Fibroblast of skin of left quadriceps (primary cell): Measurements from ENCODE around the gene TEX261.
A peak's percentile ranks its signal among the peaks of the same experiment; 100 is the strongest.

Experiments used
- DNase-seq, 2 experiments: peaks; one replicate each; pipeline ENCODE4 v3.0.0-alpha.2; 2013; ENCODE audit warnings: low read depth in 2 of 2

Gene TEX261

DNA sequence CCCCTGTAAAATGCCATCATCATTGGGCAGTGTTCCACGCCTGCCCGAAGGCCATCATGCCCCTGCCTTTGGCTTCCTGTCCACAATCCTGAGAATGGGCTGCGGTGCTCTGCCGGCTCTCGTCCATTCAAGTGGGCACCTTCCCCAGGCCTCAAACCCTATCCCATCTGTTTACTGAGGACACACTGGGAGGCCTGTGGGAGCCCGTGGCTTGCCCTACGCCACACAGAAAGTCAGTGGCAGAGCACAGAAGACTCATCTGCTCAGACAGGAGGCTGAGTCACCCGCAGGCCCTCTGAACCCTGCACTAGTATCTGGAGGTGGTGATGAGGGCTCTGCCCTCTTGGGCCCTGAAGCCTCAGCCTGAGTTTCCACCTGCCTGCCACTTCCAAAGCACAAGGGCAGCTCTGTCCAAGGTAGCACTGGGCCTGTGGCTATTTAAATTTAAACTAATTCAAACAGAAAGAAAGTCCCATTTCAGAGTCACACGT, 35.4 kb downstream of the TEX261 start:
- DNase-seq: no peak

DNA sequence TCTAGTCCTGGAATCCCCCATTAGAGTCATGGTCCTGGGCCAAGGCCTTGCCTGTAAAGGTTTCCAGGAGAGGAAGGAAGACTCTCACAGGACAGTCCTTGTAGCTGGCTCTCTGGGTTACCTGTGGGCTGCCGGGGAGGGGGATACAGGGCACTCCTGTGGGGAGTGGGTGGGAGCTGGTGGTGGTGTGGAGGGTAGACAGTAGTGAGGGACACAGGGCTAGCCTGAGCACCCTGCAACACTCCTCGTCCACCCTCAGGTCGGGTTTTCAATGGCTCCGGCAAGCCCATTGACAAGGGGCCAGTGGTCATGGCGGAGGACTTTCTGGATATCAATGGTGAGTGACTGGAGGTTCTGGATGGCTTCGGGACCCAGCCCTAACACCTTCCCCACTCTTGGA, 35.9 kb downstream of the TEX261 start:
- no peak for DNase-seq

DNA sequence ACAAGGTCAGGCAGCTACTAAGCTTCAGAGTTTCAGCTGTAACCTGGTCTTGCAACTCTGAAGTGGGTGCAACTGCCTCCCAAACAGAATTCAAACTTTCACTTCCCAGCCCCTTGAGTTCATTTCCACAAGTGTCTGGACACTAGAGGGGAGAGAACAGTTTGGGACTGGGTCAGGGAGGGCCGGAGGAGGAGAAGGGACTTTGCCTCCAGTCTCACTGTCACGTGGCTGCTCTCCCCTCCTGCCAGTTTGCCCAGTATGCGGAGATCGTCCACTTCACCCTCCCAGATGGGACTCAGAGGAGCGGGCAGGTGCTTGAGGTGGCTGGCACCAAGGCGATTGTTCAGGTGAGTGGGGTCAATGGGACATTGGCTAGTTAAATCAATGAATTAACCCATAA, 36.9 kb downstream of the TEX261 start:
- DNase-seq: no peak

GRCh38 chr2:70956141-70956540, 38.5 kb downstream of the TEX261 start:
- no peak for DNase-seq

GRCh38 chr2:70954886-70955285, 39.8 kb downstream of the TEX261 start:
- no peak for DNase-seq

DNA sequence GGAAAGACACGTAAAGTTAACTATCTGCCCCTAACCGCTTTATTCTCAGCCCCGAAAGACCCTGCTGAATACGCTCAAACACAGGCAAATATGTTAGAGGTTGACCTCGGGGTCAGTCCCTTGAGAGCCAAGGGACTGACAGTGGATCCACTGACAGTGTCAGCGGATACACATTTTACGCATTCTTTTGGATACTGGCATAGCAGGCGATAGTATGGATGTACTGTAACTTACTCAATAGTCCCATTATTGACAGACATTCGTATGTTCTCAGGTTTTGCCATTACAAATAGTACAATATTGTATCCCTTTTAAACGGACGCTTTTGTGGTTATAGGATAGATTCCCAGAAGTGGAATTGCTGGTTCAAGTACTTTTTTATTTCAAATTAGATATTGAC, 45.6 kb downstream of the TEX261 start:
- no peak for DNase-seq

DNA sequence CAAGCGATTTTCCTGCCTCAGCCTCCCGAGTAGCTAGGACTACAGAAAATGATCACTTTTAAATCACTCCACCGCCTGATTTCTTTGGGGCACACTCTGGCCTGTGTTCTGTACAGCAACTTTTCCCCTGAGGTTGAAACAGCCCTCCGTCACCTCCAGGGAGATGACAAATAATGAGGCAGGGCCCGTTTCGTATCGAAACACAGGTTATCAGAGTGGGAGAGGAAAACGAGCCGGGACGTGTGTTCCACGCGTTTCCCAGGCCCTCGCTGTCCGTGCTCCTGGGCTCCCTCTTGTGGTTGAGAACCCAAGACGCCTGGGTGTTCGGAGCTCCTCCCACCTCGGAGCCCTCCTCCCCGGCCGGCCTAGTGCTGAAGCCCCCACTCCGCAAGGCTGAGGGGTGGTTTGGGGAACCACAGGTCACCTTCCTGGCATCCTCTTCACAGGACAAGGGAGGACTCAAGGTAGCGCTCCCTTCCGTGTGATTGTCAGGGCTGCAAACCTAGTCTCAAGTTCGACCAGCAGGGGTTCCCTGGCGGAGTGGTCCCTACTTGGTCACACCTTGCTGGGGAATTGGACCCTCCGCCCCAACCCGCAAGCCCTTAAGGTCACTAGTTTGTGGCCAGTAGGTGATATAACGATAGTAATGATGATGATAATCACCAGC, 46.2 kb downstream of the TEX261 start:
- peak; percentile 46 to 49 for DNase-seq

GRCh38 chr2:70947556-70948184, 47.0 kb downstream of the TEX261 start:
- DNase-seq: no peak

DNA sequence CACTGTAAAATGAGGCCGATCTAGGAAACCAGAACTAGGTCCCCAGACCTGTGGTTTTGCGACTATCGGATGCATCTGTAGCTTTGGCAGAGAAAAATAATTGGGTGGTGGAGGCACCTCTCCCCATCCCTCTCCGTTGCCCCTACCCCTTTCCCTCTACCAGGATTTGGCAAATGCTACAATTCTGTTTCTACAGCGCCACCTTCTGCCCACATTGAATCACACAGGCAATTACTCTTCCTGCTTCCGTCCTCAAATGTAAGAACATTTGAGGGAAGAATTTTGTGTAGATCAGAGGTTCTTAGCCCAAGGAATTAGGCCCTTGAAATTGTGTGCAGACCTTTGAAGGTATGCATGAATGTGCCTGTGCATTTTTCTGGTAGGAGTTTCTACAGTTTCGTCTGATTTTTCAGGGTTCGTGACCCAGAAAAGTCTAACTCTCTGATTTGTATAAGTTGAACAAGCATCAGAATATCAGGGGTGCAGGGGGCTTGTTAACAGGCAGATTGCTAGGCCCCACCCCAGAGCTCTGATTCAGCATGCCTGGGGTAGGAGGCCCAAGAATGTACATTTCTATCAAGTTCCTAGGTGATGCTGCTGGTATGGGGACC, 47.7 kb downstream of the TEX261 start:
- DNase-seq: no peak

- no peak for DNase-seq
These were observed 50.5 kb downstream of the TEX261 start for GRCh38 chr2:70944111-70944690.

- DNase-seq: no peak
These were observed 51.3 kb downstream of the TEX261 start for GRCh38 chr2:70943205-70943871.

DNA sequence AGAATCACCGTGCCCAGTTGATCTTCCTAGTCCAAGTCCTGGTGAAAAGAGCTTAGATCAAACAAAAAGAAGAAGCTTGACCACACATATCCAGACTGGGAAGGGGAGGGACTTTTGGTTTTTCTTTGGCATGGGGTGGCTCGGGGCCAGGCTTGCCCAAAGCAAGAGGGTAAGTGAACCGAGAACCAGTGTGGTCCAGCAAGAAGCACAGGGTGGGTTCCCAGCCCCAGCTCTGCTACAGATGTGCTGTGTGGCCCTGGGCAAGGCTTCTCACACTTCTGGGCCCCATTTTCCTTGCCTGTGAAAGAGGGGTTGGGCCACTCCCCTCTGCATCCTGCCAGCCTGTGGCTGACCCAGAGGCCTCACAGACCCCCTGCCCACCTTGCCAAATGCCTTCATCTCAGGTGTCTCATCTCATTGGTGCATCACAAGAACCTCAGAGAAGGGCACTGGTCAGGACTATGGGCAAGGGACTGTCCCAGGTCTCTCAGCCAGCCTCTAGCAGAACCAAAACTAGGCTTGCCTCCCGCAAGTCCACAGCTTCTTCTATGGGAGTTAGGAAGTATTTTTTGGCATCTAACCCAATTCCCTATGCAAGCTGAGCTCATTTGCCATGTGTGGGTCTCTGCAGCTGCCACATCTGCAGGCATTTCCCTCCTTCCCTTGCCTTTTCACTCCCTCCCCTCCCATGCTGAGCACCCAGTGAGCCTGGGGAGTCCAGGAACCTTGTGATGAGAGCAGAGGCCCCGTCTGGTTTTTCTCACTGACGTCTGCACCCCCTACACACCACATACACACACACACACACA, 52.1 kb downstream of the TEX261 start:
- no peak for DNase-seq

DNA sequence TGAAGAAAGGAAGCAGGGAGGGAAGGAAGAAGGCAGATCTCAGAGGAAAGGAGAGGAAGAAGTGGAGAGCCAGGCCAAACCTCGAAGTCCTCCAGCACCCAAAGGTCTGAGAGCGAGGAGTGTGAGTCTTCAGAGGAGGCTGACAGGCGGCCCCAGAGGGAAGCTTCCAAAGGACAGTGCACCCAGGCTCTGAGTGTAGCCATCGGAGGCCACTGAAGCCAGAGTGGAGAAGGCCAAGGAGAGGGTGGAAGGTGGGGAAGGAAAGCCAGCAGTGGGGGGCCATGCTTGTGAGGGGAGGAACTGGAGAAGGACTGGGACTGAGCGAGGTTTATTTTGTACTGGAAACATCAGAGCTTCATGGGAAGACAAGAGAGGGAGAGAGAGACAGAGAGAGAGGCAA, 53.0 kb downstream of the TEX261 start:
- no peak for DNase-seq

GRCh38 chr2:70941186-70941585, 53.5 kb downstream of the TEX261 start:
- no peak for DNase-seq

- DNase-seq: no peak
These were observed 54.7 kb downstream of the TEX261 start for GRCh38 chr2:70939839-70940580.

DNA sequence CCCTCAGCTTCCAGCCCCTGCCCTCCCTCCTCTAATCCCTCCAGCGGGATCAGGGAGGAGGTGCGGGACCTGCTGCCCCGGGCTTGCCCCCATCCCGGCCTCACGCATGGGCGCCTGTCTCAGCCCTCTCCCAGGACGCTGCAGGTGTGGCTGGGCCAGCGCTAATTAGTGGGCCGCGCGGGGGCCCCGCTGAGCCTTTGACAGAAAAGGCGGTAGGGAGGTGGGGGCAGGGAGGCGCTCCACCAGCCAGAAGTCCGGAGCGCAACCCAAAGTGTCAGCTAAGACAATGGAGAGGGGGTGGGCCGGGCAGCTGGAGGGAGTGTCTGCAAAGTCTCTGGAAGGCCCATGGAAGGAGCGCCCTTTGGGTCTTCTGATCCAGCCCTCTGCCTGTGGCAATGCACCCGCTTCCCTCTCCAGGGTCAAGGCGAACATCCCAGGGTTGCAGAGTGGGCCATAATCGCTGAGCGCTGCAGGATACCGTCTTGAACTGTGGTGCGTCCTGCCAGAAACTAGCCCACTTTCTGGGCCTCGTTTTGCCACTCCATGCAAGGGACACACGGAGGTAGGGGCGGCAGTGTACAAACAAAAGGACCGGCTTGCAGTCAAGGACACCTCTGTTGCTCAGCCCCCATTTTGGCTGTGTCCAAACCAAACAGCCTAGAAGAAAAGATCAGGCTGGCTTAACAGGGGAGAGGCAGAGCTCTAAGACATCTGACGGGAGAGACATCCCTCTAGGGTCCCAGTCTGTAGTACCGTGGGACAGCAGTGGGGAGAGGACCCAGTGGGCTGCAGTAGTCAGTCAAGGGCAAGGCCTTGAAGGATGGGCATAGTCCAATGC, 55.5 kb downstream of the TEX261 start:
- no peak for DNase-seq

DNA sequence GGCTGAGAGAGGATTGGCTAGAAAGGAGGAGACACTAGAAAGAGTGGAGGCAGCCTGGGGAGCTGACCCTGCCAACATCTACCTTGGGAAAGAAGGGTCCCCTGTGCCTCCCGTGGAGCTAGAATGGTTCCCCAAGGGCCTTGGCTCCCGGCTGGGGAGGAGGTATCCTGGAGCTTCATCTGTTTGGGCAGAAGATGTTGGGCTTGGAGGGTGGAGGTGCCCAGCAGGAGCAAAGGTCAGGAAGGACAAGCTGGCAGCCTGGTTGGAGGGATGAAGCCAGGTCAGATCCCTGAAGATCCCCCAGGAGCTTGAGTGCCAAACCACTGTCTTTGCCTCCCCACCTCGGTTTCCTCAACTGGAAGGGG, 56.1 kb downstream of the TEX261 start:
- DNase-seq: no peak

- DNase-seq: no peak
These were observed 56.6 kb downstream of the TEX261 start for GRCh38 chr2:70937866-70938585.
